Motor neuron (in vitro differentiated cells): Measurements from ENCODE around the gene KATNIP. TPM values are rescaled to one million over a fixed set of nuclear protein-coding genes. Genes with fewer than 3 reads are reported as not detected.
A peak's percentile ranks its signal among the peaks of the same experiment; 100 is the strongest.

Source experiments
- ATAC-seq, 8 experiments: fragments of 200-7000 bp; cut with Tn5 transposase; replicated peaks in 6 of 8; 2 replicates each; pipeline ENCODE4 v1.8.0; 2021; ENCODE audit warnings: mild to moderate bottlenecking in 8 of 8, moderate library complexity in 8 of 8
- H3K27ac ChIP-seq, 2 donors: fragments of 250-450 bp; sonication (Bioruptor Pico); 2 replicates each; pipeline ENCODE4 v1.9.0; 2021; ENCODE audit warnings: antibody characterized with exemption in 2 of 2, mild to moderate bottlenecking in 2 of 2, moderate library complexity in 1 of 2
- H3K4me1 ChIP-seq, 2 donors: fragments of 250-450 bp; sonication (Bioruptor Pico); replicated peaks in 1 of 2; 2 replicates each; pipeline ENCODE4 v1.6.1; 2021; ENCODE audit warnings: antibody characterized with exemption in 2 of 2, mild to moderate bottlenecking in 2 of 2, moderate library complexity in 1 of 2
- H3K4me3 ChIP-seq, 5 donors: fragments of 250-450 bp; sonication (Bioruptor Pico); 2 replicates each; pipeline ENCODE4 v1.9.0; 2021; ENCODE audit warnings: antibody characterized with exemption in 5 of 5, mild to moderate bottlenecking in 5 of 5, moderate library complexity in 4 of 5
- WGBS, 10 experiments: fragments of 450-650 bp; shearing (Covaris generic); methylation state at CpG; one replicate each; pipeline ENCODE4 v1.0.0; 2022; 5-methylcytosine and 5-hydroxymethylcytosine counted together
- in situ Hi-C, 9 experiments: fragments of 400-800 bp; cut with MboI; loops; one replicate each; pipeline ENCODE4 v1.15.0; 2021; ENCODE audit warnings: low sequenced_read_pairs in 9 of 9, low pct_unique_long_range_greater_than_20kb in 2 of 9; ENCODE audit not compliant: unreplicated experiment in 9 of 9
- total RNA-seq, 8 experiments: library from RNA; unstranded; fragments of 300-600 nt; gene quantifications; 2 replicates each; pipeline versions ENCODE4 v1.2.3 to v1.2.4, GENCODE V29; 2022

The KATNIP gene
- total RNA-seq, 8 experiments from 2014 or later = 8.3 to 36.7 (median 11.5) TPM

DNA sequence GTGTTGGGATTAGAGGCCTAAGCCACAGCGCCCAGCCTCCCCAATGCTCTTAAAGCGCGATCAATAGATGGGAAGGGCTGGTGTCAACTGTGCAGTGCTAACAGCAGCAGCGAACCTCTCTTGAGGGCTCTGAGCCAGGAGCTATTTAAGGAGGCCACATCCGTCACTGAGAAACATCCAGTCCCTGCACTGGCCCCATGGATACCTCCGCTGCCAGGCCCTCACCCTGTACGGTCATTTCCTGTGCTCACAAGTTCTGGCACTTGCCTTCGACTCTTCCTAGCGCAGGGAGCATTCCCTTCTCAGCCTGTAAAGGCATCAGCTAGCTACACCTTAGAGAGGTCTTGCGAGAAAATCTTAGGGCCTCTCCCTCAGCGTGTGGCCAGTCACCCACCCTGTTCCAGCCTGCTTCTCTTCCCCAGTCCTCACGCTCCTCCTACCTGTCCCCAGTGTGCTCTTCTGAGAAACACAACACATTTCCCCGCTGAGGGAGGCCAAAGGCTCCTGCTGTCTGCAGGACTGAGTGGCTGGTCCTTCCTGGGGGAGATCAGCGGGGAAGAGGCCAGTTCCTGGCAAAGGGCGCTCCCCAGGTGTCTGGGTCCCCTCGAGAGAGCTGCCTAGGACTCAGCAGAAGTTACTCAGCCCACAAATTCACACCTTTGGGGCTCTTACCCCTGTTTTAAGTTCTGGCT is 28.8 kb upstream of the KATNIP start:
- WGBS, 10 experiments = 30 to 100% (median 88%) methylated on average over 1 to 11 of the region's 16 CpGs; no CpG with 5 or more reads in 1 of the 10 experiments
- Histone ChIP-seq H3K4me3 (no peak overlapping the region), H3K4me1 (no peaks in the 10 kb centered on the region), H3K27ac (no peak overlapping the region)
- in situ Hi-C loops = no loop called here
- ATAC-seq = peak in 2 of 8 experiments; percentile 9 to 82

DNA sequence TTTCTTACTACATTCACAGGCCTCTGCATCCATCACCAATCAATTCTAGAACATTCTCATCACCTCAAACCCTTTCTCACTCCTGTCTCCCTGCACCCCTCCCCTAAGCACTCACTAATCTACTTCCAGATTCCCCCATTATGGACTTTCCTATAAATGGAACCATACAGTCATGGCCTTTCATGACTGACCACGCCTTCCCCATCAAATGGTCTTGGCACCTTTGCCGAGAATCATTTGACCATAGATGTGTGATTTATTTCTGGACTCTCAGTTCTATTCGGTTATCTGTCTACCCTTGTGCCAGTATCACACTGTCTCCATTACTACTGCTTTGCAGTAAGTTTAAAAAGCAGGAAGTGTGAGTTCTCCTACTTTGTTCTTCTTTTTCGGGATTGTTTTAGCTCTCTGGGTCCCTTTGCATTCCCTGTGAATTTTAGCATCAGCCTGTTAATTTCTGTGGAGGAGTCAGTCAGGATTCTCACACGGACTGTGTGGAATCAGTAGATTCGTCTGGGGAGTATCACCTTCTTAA is 27.7 kb upstream of the KATNIP start:
- H3K4me3 ChIP-seq = no peak overlapping the region
- in situ Hi-C loops = no loop called here
- H3K4me1 ChIP-seq = no peaks in the 10 kb centered on the region
- WGBS, 10 experiments = 44 to 100% (median 89%) methylated on average over 1 to 6 of the region's 6 CpGs; no CpG with 5 or more reads in 1 of the 10 experiments
- no peak for ATAC-seq
- H3K27ac ChIP-seq = no peak overlapping the region

DNA sequence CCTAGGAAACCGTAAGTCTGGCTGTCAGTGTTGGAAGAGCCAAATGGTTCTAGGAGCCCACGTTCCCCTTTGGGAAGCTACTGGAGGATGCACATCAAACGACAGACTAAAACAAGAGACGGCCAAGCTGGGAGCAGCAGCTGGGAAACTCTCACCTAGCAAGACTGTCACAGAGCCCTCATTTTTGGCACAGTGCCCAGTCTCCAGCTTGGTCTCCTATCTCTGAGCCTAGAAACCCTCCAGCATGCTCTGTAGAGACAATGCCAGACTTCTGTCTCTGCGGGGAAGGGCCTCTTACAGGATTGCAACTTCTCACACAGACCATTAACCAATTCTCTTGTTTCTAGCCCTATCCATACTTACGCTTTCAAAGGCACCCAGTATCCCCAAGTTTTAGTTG is 23.8 kb upstream of the KATNIP start:
- peak in 1 of 8 experiments; percentile 63 for ATAC-seq
- Histone ChIP-seq H3K4me3 (no peak overlapping the region), H3K27ac (no peak overlapping the region), H3K4me1 (no peaks in the 10 kb centered on the region)
- 94 to 100% (median 100%) methylated on average over 1 to 6 of the region's 6 CpGs; no CpG with 5 or more reads in 1 of the 10 experiments for WGBS, 10 experiments
- in situ Hi-C loops = loop anchor here in 1 of 9 experiments (25.0 kb wide), 1 partner anchor 89 kb away; no protein-coding TSS in a partner anchor

DNA sequence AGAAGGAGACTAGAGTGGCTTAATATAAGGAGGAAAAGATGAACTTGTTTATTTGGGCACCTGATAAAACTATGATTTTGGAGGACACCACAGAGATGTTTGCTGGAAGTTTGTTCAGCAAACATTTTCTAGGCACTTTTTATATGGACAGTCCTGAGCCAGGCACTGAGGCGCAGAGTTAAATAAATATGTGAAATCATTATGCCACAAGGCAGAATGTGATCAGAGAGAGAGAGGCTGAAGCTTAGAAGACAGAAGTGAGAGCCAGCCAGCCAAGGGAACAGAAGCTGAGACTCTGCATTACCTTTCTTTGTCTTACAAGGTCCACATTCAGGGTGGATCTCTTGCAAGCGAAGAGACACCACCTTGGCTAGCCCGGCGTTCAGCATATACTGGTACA is 21.6 kb upstream of the KATNIP start:
- Histone ChIP-seq H3K4me3 (no peak overlapping the region), H3K4me1 (no peaks in the 10 kb centered on the region), H3K27ac (no peak overlapping the region)
- in situ Hi-C loops = loop anchor here in 1 of 9 experiments (25.0 kb wide), 1 partner anchor 91 kb away; no protein-coding TSS in a partner anchor
- 74 to 100% (median 100%) methylated on average over 1 to 4 of the region's 4 CpGs; no CpG with 5 or more reads in 3 of the 10 experiments for WGBS, 10 experiments
- ATAC-seq = no peak

DNA sequence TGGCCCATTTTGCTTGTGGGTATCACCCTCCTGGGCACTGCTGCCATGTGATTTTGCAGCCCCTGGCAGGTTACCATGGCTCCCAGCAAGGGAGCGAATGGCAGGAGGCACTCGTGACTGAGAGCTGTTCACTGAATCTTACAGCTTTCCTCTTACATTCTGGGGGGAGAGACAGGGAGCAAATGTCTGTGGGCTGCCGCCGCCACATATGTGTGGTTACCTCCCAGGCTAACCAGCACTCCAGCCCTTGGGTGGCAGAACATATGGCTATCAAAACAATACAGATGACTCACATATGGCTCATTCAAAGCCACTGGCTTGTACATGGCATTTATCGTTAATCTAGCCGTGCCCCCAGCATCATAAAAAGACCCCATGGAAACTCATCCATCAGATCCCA is 20.0 kb upstream of the KATNIP start:
- ATAC-seq = peak in 6 of 8 experiments; percentile 8 to 79 (median 28)
- H3K4me1 ChIP-seq = no peaks in the 10 kb centered on the region
- WGBS, 10 experiments = 11 to 100% (median 60%) methylated on average over 1 to 4 of the region's 6 CpGs; no CpG with 5 or more reads in 4 of the 10 experiments
- no peak overlapping the region for H3K4me3 ChIP-seq
- in situ Hi-C loops = loop anchor here in 1 of 9 experiments (25.0 kb wide), 1 partner anchor 93 kb away; no protein-coding TSS in a partner anchor
- no peak overlapping the region for H3K27ac ChIP-seq

DNA sequence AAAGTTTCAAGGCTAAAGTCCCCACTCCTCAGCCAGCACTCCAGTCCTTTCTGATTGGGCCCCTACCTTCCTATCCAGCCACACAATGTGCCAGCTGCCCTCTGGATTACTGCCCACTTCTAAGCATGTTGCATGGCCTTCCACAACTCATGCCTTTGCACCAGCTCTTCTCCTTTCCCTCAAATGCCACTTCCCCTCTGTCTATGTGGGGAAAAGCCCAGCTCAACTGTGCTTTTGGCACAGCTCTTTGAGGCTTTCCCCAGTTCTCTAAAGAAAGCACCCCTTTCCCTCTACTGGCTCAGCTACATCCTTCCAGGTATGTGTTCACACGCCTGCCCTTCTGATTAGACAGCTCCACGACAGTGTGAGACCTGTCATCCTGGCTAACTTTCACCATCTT is 18.8 kb upstream of the KATNIP start:
- no peak for ATAC-seq
- 100% methylated on average over 2 of the region's 2 CpGs; no CpG with 5 or more reads in 9 of the 10 experiments for WGBS, 10 experiments
- Histone ChIP-seq H3K4me3 (no peak overlapping the region), H3K4me1 (no peaks in the 10 kb centered on the region), H3K27ac (no peak overlapping the region)
- in situ Hi-C loops = loop anchor here in 1 of 9 experiments (25.0 kb wide), 1 partner anchor 94 kb away; no protein-coding TSS in a partner anchor

DNA sequence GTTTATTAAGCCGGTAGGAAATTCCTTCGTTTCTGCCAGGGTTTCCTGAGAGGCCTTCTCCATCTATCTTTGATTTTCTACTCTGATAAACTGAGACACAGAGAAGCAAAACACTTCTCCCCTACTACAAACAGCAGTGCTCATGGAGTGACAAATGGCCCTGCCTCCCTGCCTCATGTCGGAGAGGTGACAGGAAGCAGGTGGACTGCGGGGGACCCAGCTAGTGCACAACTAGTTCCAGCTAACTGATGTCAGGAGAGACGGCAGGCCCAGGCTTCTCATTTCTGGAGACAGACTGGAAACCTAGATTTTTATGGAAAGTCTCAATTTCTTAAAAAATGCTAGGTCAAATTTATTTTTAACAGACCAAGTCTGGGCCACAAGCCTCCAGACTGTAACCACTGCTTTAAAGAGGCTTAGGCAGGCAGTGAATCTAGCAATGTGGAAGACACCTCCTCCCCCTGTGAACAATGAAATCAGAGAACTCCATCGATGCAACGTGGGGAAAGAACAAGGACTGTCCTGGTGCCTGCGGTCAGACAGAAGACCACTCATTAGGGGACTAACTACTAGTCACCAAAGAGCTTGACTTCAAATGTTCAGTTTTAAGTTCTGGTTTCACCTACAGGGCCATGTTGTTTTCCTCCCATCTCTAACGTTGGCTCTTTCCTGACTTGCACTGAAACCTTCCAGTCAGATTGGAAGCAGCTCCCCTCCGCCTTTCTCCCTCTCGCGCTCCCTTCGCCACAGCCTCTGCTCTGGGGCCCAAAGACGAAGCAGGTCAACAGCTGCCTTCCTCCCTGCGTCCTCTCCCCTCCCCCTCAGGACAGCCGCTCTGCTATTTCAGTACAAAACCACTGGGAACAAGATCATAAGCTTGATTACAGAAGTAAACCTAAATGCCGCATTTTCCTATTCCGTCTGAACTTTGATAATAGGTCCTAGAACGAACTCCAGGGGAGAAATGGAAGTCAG is 17.8 kb upstream of the KATNIP start:
- in situ Hi-C loops = loop anchor here in 1 of 9 experiments (25.0 kb wide), 1 partner anchor 95 kb away; no protein-coding TSS in a partner anchor
- H3K27ac ChIP-seq = no peak overlapping the region
- H3K4me3 ChIP-seq = no peak overlapping the region
- no peak for ATAC-seq
- no peaks in the 10 kb centered on the region for H3K4me1 ChIP-seq
- WGBS, 10 experiments = 87 to 100% (median 94%) methylated on average over 1 to 17 of the region's 19 CpGs

DNA sequence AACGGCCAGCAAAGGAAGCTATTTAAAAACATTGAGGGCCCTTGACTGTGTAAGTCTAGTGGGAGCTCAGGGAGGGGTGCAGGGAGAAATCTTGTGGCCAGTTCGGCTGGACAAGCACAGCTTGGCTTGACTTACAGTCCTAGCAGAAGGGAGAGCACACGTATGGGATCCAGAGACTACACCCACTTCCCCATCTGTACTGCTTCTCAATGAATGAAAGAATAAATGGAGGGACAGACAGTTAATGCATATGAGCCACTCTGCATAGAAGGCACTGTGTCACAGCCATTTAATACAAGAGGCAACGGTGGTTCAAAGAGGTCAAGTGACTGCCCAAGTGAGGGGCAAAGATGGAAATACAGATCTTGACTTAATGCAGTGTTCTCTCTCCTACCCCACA is 15.7 kb upstream of the KATNIP start:
- Histone ChIP-seq H3K27ac (no peak overlapping the region), H3K4me3 (no peak overlapping the region), H3K4me1 (no peaks in the 10 kb centered on the region)
- 40 to 100% (median 96%) methylated on average over 2 to 4 of the region's 4 CpGs; no CpG with 5 or more reads in 5 of the 10 experiments for WGBS, 10 experiments
- ATAC-seq = peak in 2 of 8 experiments; percentile 52 to 61
- in situ Hi-C loops = loop anchor here in 1 of 9 experiments (25.0 kb wide), 1 partner anchor 97 kb away; no protein-coding TSS in a partner anchor

DNA sequence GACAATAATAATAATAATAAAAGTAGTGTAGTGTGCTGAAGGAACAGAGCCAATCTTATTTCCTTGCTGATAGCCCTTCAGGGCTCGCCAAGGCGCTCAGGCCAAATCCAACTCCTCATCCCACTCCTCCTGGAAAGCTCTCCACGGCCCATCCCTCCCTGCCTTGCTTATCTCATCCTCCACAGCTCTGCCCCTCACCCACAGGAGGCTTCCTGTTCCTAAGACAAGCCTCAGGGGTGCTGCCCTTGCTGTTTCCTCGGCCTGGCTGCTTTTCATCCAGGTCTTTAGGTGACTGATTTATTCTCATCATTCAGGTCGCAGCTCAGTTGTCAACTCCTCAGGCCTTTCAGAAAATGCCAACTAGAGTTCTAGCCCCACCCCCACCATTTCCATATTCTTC is 11.4 kb upstream of the KATNIP start:
- Histone ChIP-seq H3K4me1 (no peaks in the 10 kb centered on the region), H3K27ac (no peak overlapping the region), H3K4me3 (no peak overlapping the region)
- WGBS, 10 experiments = 55 to 100% (median 91%) methylated on average over 2 to 5 of the region's 5 CpGs; no CpG with 5 or more reads in 2 of the 10 experiments
- ATAC-seq = peak in 2 of 8 experiments; percentile 13 to 16
- in situ Hi-C loops = loop anchor here in 1 of 9 experiments (25.0 kb wide), 1 partner anchor 101 kb away; no protein-coding TSS in a partner anchor

DNA sequence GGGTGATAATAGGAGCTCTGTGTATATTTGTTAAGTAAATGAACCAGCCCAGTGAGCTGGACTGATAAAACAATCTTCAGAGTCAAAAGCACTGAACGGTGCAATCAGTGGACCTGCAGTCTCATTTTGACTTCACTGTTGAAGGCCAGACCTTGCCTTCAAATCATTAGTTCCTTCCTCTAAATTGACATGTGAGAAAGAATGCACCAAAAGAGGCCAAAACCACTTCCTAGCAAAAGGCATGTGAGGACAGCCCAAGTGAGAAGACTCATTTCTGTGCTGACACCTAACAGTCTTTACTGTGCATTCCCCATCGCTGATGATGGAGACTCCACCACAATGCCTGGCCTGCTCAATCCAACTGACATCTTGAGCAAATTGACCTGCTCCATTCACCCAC is 10.8 kb upstream of the KATNIP start:
- no peak for ATAC-seq
- WGBS, 10 experiments = 73 to 100% (median 92%) methylated on average over 1 to 2 of the region's 2 CpGs; no CpG with 5 or more reads in 3 of the 10 experiments
- no peak overlapping the region for H3K4me3 ChIP-seq
- no peaks in the 10 kb centered on the region for H3K4me1 ChIP-seq
- in situ Hi-C loops = loop anchor here in 1 of 9 experiments (25.0 kb wide), 1 partner anchor 102 kb away; no protein-coding TSS in a partner anchor
- no peak overlapping the region for H3K27ac ChIP-seq

DNA sequence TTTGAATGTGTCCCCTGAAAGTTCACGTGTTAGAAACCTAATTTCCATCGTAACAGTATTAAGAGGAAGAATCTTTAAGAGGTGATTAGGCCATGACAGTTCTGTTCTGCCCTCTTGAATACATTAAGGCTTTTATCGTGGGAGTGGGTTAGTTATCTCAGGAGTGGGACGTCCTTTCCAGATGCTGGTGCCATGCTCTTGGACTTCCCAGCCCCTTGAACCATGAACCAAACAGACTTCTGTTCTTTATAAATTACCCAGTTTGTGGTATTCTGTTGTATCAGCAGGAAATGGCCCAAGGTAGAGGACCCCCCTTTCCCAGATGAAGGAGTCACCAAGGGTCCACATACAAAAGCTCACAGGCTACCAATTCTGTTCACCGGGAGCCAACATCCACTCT is 10.3 kb upstream of the KATNIP start:
- WGBS, 10 experiments = 0 to 100% (median 97%) methylated on average over 1 to 4 of the region's 5 CpGs; no CpG with 5 or more reads in 2 of the 10 experiments
- Histone ChIP-seq H3K4me3 (no peak overlapping the region), H3K4me1 (no peaks in the 10 kb centered on the region), H3K27ac (no peak overlapping the region)
- in situ Hi-C loops = loop anchor here in 1 of 9 experiments (25.0 kb wide), 1 partner anchor 102 kb away; no protein-coding TSS in a partner anchor
- no peak for ATAC-seq

DNA sequence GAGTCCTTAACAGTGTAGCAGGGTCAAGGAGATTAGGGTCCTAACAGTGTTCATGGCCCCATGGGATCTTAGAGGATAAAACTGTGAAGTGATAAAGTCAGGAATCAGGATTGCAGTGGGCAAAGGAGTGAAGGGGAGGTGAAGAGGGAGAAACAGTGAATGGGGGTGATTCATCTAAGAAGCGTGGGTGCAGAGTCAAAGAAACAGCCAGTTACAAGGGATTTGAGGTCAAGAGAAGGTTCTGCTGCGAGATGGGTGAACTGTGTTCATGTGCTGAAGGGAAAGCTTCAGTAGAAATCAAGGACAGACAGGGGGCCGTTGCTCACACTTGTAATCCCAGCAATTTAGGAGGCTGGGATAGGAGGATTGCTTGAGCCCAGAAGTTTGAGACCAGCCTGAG is 6.1 kb upstream of the KATNIP start:
- in situ Hi-C loops = loop anchor here in 1 of 9 experiments (25.0 kb wide), 1 partner anchor 106 kb away; no protein-coding TSS in a partner anchor
- Histone ChIP-seq H3K27ac (no peak overlapping the region), H3K4me1 (peaks cover 6 to 8% of the 10 kb centered on the region in 2 donors), H3K4me3 (no peak overlapping the region)
- 80 to 100% (median 87%) methylated on average over 1 to 3 of the region's 3 CpGs; no CpG with 5 or more reads in 4 of the 10 experiments for WGBS, 10 experiments
- ATAC-seq = no peak
